Natural killer cell treated with Interleukin-12 subunit alpha and Interleukin-12 subunit beta and Interleukin-15 and Interleukin-18, amount 100 ng/mL, for 72 hours (primary cell): ENCODE results near the gene TFPT. TPM values are rescaled to one million over a fixed set of nuclear protein-coding genes. Genes with fewer than 3 reads are reported as not detected.

ENCODE experiments used
- total RNA-seq, 2 donors: library from RNA; stranded (reverse); gene quantifications; one replicate each; pipeline ENCODE4 v1.2.3, GENCODE V29; 2022

Gene TFPT
- total RNA-seq, 2 donors from 2014 or later, result 48.3 to 51.7 TPM

Other genes with a start within 250 kb of the TFPT start
- gene MYADM, start 247.8 kb downstream of the TFPT start, total RNA-seq, result 10 to 100 TPM; 17.8 to 17.9 TPM
- gene PRKCG, start 233.5 kb downstream of the TFPT start, total RNA-seq, result 1 to 10 TPM in 1 of 2 donors, not detected in 1; 1.1 TPM
- gene CACNG7, start 206.4 kb downstream of the TFPT start, total RNA-seq, result not detected
- 1 to 10 TPM in 1 of 2 donors, not detected in 1; 1.7 TPM for gene CACNG8, start 152.7 kb downstream of the TFPT start, total RNA-seq
- under 1 TPM in 1 of 2 donors, not detected in 1; 0.53 TPM for gene CACNG6, start 124.0 kb downstream of the TFPT start, total RNA-seq
- not detected for gene VSTM1, start 51.8 kb downstream of the TFPT start, total RNA-seq
- not detected for gene TARM1, start 34.3 kb downstream of the TFPT start, total RNA-seq
- 1 to 10 TPM in 1 of 2 donors, under 1 TPM in 1; 0.86 to 1.1 TPM for gene OSCAR, start 14.9 kb downstream of the TFPT start, total RNA-seq
- gene NDUFA3, start 12.8 kb downstream of the TFPT start, total RNA-seq, result 10 to 100 TPM; 70.7 to 78.5 TPM
- gene PRPF31, start 97 bp upstream of the TFPT start, total RNA-seq, result 100 to 1,000 TPM in 1 of 2 donors, 10 to 100 TPM in 1; 89.5 to 110 TPM
- gene CNOT3, start 22.1 kb upstream of the TFPT start, total RNA-seq, result 10 to 100 TPM; 59.8 to 73.8 TPM
- 1 to 10 TPM; 5.0 to 7.5 TPM for gene LENG1, start 44.1 kb upstream of the TFPT start, total RNA-seq
- gene TMC4, start 57.5 kb upstream of the TFPT start, total RNA-seq, result 1 to 10 TPM in 1 of 2 donors, not detected in 1; 1.2 TPM
- 10 to 100 TPM; 24.2 to 56.5 TPM for gene MBOAT7, start 73.9 kb upstream of the TFPT start, total RNA-seq
- 10 to 100 TPM; 15.5 to 26.2 TPM for gene TSEN34, start 75.7 kb upstream of the TFPT start, total RNA-seq
- 1,000 to 10,000 TPM in 1 of 2 donors, 100 to 1,000 TPM in 1; 774 to 1,402 TPM for gene RPS9, start 85.2 kb upstream of the TFPT start, total RNA-seq
- gene LILRB3, start 107.3 kb upstream of the TFPT start, total RNA-seq, result under 1 TPM; 0.43 to 0.47 TPM
- gene LILRA6, start 127.1 kb upstream of the TFPT start, total RNA-seq, result under 1 TPM in 1 of 2 donors, not detected in 1; 0.47 TPM
- not detected for gene LILRB5, start 141.6 kb upstream of the TFPT start, total RNA-seq
- 1 to 10 TPM in 1 of 2 donors, not detected in 1; 1.5 TPM for gene LILRB2, start 165.5 kb upstream of the TFPT start, total RNA-seq
- gene LILRA5, start 197.5 kb upstream of the TFPT start, total RNA-seq, result not detected
- gene LILRA4, start 223.5 kb upstream of the TFPT start, total RNA-seq, result not detected
- gene LAIR1, start 249.3 kb upstream of the TFPT start, total RNA-seq, result 10 to 100 TPM; 40.5 to 60.2 TPM